Astrocyte of the spinal cord (primary cell): Measurements from ENCODE around the gene SH2D2A.

Experiments
- DNase-seq: peaks from one replicate; pipeline ENCODE4 v3.0.0; 2011; ENCODE audit warnings: low read depth, low spot score
- H3K4me3 ChIP-seq: 2 replicates; pipeline ENCODE4 v1.5.1; 2011; ENCODE audit warnings: low read depth, mild to moderate bottlenecking, low read length, moderate library complexity
- in situ Hi-C: cut with HindIII; loops from 2 replicates; pipeline ENCODE4 v1.10.0; 2017; ENCODE audit warnings: low sequenced_read_pairs
- TF ChIP-seq, protein P1 (sequence below): IDR thresholded peaks from 2 replicates; pipeline ENCODE4 v1.5.1; 2012; ENCODE audit warnings: low read depth, mild to moderate bottlenecking, low read length, inconsistent platforms

The SH2D2A gene

DNA sequence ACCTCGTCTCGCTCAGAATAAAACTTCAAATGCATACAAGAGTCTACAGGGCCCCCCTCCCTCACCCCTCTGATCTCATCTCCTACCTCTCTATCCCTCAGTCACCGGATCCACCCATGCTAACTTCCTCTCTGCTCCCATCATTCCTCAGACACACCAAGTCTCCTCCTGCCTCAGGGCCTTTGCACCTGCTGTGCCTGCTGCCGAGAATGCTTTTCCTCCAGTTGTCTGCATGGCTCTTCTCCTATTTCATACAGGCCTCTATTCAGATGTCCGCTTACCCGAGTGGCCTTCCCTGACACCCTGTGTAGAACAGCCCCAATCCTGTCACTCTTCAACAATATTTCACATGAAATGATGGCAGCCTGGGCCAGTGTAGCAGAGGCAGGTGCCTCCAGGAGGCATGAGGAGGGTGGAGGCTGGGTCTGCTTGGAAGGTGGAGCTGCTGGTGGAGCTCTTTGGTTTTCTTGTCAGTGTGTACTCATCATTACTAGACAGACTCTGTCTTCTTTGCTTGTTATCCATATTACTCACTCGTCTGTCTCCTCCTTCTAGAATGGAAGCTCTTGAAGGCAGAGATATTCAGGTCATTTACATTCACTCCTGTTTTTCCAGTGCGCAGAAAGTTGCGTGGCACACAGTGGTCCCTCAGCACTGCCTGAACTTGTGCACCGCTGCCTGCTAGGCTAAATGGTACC, 4.2 kb downstream of the SH2D2A start:
- no peak for DNase-seq
- in situ Hi-C loops, result no loop called here
- no peak overlapping the region for H3K4me3 ChIP-seq
- TF ChIP-seq, protein P1, sequence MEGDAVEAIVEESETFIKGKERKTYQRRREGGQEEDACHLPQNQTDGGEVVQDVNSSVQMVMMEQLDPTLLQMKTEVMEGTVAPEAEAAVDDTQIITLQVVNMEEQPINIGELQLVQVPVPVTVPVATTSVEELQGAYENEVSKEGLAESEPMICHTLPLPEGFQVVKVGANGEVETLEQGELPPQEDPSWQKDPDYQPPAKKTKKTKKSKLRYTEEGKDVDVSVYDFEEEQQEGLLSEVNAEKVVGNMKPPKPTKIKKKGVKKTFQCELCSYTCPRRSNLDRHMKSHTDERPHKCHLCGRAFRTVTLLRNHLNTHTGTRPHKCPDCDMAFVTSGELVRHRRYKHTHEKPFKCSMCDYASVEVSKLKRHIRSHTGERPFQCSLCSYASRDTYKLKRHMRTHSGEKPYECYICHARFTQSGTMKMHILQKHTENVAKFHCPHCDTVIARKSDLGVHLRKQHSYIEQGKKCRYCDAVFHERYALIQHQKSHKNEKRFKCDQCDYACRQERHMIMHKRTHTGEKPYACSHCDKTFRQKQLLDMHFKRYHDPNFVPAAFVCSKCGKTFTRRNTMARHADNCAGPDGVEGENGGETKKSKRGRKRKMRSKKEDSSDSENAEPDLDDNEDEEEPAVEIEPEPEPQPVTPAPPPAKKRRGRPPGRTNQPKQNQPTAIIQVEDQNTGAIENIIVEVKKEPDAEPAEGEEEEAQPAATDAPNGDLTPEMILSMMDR, result no peak

DNA sequence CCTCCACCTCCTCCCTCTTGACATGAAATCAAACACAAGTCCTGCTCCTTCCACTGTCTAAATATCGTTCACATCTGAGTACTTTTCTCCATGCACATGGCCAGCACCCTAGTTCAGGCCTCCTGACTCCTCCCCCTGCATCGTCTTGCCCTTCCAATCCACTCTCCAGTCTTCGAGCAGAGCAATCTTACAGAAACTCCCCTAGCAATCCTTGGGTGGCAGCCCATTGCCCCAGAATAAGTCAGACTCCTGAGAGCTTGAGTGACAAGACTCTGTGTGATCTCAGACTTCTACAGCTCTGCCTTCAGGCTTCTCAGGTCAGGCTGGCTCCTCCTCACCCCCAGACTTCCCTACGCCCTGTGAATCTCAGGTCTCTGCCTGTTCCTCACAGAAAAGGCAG, 5.5 kb downstream of the SH2D2A start:
- no peak for DNase-seq
- TF ChIP-seq, protein P1, result no peak
- in situ Hi-C loops, result no loop called here
- H3K4me3 ChIP-seq, result no peak overlapping the region

DNA sequence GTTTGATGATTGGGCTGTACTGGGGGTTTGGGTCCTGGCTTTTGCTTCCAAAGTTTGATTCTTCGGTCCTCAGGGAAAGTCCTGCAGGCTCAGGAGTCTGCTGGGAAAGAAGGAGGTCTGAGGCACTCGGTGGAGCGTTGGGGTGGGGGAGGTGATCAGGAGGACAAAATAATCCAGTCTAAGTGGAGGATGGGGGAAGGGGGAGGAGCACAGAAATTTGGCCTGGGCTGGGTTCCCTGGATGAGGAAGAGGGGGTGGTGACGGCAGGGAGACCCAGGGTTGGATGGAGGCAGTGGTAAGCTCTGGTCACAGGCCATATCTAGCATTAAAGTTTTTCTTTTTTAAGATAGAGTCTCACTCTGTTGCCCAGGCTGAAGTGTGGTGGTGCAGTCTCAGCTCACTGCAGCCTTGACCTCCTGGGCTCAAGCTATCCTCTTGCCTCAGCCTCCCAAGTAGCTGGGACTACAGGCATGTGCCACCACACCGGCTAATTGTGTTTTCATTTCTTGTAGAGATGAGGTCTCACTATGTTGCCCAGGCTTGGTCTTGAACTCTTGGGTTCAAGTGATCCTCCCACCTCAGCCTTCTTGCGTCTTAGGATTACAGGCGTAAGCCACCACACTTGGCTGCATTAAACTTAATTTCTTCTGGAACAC, 6.8 kb downstream of the SH2D2A start:
- TF ChIP-seq, protein P1, result no peak
- in situ Hi-C loops, result no loop called here

DNA sequence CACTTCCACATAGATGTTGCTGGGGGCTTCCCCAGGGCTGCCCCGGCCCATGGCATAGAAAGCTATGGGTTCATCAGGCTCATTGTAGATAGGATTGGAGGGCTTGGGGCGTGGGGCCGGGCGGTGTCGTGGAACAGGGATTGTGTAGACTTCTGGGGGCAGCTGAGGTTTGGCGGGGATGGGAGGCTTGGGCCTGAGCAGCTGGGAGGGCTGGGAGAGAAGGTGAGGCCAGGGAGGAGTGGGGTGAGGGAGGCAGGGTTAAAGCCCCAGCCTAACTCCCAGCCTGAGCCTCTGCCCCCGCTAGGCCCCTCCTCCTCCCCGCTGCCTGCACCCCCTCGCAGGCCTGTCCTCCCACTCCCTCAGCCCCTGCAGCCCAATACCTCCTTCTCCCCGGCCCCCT, 7.4 kb downstream of the SH2D2A start:
- in situ Hi-C loops, result no loop called here
- no peak for DNase-seq
- TF ChIP-seq, protein P1, result no peak
- H3K4me3 ChIP-seq, result no peak overlapping the region

More for the DNA sequence above, 6.8 kb downstream of the SH2D2A start:
- no peak overlapping the region for H3K4me3 ChIP-seq
- DNase-seq, result no peak

DNA sequence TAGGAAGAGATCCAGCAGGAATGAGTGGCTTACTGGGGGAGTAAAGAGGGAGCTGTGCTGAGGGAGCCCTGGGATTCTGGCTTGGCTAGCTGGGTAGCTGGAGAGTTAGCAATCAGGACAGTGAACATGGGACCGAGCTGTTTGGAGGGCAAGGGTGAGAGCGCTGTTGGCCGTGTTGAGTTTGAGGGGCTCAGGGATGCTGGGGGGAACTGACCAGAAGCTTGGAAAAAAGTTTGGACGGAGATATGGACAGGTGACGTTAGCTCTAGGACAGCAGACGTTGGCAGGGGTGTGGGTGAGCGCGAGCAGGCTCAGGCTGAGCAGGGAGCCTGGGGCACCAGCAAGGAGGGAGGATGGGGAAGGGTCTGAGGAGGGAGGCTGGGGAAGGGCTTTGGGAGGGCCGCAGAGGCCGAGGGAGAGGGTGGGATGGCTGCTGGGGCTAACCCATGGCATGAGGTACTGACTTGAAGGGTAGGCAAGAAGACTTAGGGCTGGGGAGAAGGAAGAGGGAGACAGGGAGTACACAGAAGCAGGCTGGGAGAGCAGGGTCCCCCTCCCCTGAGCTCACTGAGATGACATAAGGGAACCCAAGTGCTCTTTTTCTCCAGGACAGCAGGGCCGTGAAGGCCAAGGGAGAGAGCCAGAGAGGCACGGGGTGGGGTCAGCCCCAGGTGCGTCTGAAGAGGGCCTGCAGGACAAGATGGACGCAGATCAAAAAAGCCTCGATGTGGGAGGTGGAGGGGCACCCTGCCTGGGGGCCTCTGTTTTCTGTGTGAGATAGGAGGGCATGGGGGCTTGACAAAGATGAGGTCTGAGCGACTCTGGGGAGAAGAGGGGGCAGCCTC, 8.2 kb downstream of the SH2D2A start:
- no peak overlapping the region for H3K4me3 ChIP-seq
- TF ChIP-seq, protein P1, result no peak
- in situ Hi-C loops, result no loop called here
- no peak for DNase-seq

DNA sequence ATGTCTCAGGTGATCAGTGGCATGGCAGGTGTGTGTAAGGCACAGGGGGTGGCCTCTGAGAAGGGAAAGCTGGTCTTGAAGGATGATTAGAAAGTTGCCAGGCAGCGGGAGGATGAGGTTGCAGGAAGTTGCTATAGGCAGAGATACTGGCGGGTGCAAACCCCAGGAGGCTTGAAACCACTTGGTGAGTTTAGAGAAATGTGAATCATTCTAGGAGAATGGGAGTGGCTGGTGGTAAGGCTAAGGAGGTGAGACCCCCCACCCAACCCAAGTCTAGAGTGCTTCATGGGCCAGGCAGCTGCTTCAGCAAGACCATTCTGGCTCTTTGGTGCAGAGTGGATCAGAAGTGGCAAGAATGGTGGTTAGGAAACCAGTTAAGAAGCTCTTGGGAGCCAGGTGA, 9.0 kb downstream of the SH2D2A start:
- TF ChIP-seq, protein P1, result no peak
- H3K4me3 ChIP-seq, result no peak overlapping the region
- in situ Hi-C loops, result no loop called here
- no peak for DNase-seq
